Tibial artery (tissue), 4 donors: Measurements from ENCODE around the gene IRX5.

Experiments
- DNase-seq, 2 donors: peaks; one replicate each; pipeline ENCODE4 v3.0.0-alpha.2; 2019
- H3K27ac ChIP-seq, 2 donors: fragments of 200-600 bp; sonication (generic) in 1 of 2; 1 replicate in 1 of 2; 2 replicates in 1 of 2; pipeline ENCODE4 v1.5.1; 2018 to 2019; ENCODE audit warnings: mild to moderate bottlenecking in 1 of 2
- H3K27me3 ChIP-seq, 2 donors: fragments of 200-600 bp; sonication (generic) in 1 of 2; one replicate each; pipeline versions ENCODE4 v1.5.1 to v1.6.0; 2016 to 2019
- H3K36me3 ChIP-seq, 3 donors: fragments of 200-600 bp; sonication (generic) in 2 of 3; one replicate each; pipeline ENCODE4 v1.5.1; 2016 to 2019; ENCODE audit warnings: mild to moderate bottlenecking in 2 of 3
- H3K4me1 ChIP-seq, 4 donors: fragments of 200-600 bp; sonication (generic) in 2 of 4; 1 replicate in 3 of 4; 2 replicates in 1 of 4; pipeline ENCODE4 v1.5.1; 2016 to 2019
- H3K4me3 ChIP-seq, 2 donors: fragments of 200-600 bp; sonication (generic) in 1 of 2; 1 replicate in 1 of 2; 2 replicates in 1 of 2; pipeline ENCODE4 v1.5.1; 2018 to 2019; ENCODE audit warnings: mild to moderate bottlenecking in 2 of 2
- H3K9me3 ChIP-seq, 3 donors: fragments of 200-600 bp; sonication (generic) in 1 of 3; one replicate each; pipeline ENCODE4 v1.5.1; 2016 to 2019
- intact Hi-C: fragments of 100-400 bp; cut with DNase I; formaldehyde crosslinking; loops from one replicate; pipeline ENCODE4 v1.15.0; 2023; ENCODE audit warnings: low total_unique reads
- TF ChIP-seq, protein P1 (sequence below), 2 experiments: fragments of 200-600 bp in 1 of 2; fragments of 450-650 bp in 1 of 2; IDR thresholded peaks; one replicate each; pipeline ENCODE4 v1.5.1; 2017 to 2019; ENCODE audit warnings: antibody characterized with exemption in 2 of 2, mild to moderate bottlenecking in 1 of 2, moderate library complexity in 1 of 2

The IRX5 gene

DNA sequence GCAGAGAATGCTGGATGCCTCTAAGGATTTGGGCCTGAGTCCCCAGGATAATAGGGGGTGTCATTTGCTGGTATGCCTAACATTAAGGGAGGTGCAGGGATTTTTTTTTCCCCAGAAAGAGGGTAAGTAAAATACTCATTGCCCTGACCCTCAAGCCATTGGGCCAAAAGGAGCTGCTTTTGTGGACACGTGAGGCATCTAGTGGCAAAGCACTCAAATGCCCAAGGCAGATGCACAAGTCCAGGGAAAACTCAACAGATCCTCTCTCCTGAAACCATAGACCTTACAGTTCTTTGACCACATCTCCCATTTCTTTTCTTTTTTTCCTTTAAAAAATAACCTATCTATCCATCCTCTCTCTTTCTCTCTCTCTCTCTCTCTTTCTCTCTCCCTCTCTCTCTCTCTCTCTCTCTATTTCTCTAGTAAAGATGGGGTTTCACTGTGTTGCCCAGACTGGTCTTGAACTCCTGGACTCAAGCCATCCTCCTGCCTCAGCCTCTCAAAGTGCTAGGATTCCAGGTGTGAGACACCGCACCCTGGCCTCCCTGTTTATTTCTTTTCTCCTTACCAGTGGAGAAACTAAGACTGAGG lies 11.8 kb downstream of the IRX5 start:
- Histone ChIP-seq H3K4me1 (peaks cover 0 to 11% (median 4%) of the 10 kb centered on the region in 4 donors), H3K9me3 (no peaks in the 10 kb centered on the region), H3K36me3 (no peaks in the 10 kb centered on the region), H3K4me3 (no peak overlapping the region), H3K27me3 (no peaks in the 10 kb centered on the region), H3K27ac (no peak overlapping the region)
- no peak for DNase-seq
- TF ChIP-seq, protein P1, sequence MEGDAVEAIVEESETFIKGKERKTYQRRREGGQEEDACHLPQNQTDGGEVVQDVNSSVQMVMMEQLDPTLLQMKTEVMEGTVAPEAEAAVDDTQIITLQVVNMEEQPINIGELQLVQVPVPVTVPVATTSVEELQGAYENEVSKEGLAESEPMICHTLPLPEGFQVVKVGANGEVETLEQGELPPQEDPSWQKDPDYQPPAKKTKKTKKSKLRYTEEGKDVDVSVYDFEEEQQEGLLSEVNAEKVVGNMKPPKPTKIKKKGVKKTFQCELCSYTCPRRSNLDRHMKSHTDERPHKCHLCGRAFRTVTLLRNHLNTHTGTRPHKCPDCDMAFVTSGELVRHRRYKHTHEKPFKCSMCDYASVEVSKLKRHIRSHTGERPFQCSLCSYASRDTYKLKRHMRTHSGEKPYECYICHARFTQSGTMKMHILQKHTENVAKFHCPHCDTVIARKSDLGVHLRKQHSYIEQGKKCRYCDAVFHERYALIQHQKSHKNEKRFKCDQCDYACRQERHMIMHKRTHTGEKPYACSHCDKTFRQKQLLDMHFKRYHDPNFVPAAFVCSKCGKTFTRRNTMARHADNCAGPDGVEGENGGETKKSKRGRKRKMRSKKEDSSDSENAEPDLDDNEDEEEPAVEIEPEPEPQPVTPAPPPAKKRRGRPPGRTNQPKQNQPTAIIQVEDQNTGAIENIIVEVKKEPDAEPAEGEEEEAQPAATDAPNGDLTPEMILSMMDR (IDR thresholded peaks at IDR 0.05) = peak in 1 of 2 experiments; percentile 25
- intact Hi-C loops = no loop called here

DNA sequence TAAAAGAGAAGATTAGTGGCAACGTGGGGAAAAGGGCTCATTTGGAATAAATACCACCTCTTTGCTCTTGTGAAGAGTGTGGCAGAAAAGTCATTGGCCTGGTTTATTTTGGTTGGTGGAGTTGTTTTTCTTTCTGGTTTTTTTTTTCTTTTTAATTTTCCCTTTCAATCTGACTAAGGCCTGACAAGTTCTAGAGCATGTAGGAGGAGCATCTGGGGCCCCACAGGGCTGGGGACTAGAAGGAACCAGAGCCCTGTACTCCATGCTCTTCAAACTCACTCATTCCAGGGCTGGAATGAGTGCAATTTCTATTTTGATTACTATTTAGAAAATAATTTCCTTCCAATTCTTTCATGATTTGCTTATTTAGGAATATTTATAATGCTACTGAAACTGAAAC lies 13.3 kb downstream of the IRX5 start:
- Histone ChIP-seq H3K4me3 (no peak overlapping the region), H3K27me3 (no peaks in the 10 kb centered on the region), H3K36me3 (no peaks in the 10 kb centered on the region), H3K27ac (no peak overlapping the region), H3K9me3 (no peaks in the 10 kb centered on the region), H3K4me1 (peaks cover 0 to 4% (median 0%) of the 10 kb centered on the region in 4 donors)
- intact Hi-C loops = no loop called here
- DNase-seq = no peak
- TF ChIP-seq, protein P1 (IDR thresholded peaks at IDR 0.05) = no peak

DNA sequence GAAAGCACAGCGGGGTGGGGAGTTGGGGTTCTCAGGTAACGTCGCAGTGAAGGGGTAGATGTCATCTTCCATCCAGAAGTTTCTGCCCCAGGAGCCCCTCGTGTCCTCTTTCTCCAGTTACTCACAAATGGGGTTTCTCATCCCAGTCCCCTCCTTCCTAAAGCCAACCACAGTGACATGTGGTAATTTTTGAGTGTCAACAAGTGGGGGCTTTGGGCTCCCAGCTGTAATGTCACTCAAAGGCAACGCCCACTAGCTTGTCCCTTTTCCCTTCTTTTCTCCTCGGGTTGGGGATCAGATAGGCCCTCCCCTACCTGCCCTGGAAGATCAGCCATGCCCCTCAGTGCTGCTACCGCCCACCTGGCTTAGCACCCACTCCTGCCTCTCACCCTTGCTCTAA lies 14.4 kb downstream of the IRX5 start:
- intact Hi-C loops = no loop called here
- TF ChIP-seq, protein P1 (IDR thresholded peaks at IDR 0.05) = no peak
- no peak for DNase-seq
- peaks cover 0 to 4% (median 0%) of the 10 kb centered on the region in 4 donors for H3K4me1 ChIP-seq
- no peaks in the 10 kb centered on the region for H3K27me3 ChIP-seq
- no peak overlapping the region for H3K27ac ChIP-seq
- no peak overlapping the region for H3K4me3 ChIP-seq
- H3K9me3 ChIP-seq = no peaks in the 10 kb centered on the region
- no peaks in the 10 kb centered on the region for H3K36me3 ChIP-seq

DNA sequence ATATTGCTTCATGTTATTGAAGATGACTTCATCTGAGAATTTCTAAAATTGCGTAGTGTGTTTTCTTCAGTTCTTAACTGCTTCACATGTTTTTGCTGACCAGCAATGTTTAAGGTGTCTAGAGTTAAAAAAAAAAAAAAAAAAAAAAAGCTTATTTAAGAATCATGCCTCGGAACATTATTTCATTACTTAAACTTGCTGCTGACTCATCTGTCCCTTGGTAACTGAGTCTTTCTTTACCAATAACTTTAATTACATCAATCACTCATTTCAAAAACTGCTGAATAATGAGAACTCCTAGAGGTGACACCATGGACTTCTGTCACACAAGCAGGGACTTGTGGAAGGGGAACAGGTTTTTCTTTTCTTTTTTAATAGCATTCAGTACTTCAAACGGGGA lies 16.2 kb downstream of the IRX5 start:
- Histone ChIP-seq H3K27ac (no peak overlapping the region), H3K27me3 (no peaks in the 10 kb centered on the region), H3K4me1 (no peaks in the 10 kb centered on the region), H3K36me3 (no peaks in the 10 kb centered on the region), H3K9me3 (no peaks in the 10 kb centered on the region), H3K4me3 (no peak overlapping the region)
- intact Hi-C loops = no loop called here
- TF ChIP-seq, protein P1 (IDR thresholded peaks at IDR 0.05) = no peak
- DNase-seq = no peak

DNA sequence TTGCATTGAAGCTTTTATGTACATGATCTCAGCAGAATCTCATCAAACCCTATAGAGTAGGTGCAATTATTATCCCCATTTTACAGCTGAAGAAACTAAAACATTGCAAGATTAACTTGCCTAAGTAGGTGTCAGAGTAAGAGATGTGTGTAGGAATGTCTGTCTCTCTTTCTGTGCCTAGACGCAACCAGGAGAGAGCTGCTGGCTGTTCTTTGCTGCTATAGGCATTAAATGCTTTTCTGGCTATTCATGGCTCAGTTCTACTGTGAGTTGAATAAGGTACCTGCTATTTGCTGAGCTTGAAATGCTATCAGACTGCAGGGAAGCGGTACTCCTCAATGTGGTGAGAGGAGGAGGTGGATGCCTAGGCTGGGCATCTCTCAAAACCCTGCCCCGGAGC lies 17.0 kb downstream of the IRX5 start:
- DNase-seq = no peak
- Histone ChIP-seq H3K27ac (no peak overlapping the region), H3K27me3 (no peaks in the 10 kb centered on the region), H3K9me3 (no peaks in the 10 kb centered on the region), H3K4me1 (no peaks in the 10 kb centered on the region), H3K36me3 (no peaks in the 10 kb centered on the region), H3K4me3 (no peak overlapping the region)
- intact Hi-C loops = no loop called here
- TF ChIP-seq, protein P1 (IDR thresholded peaks at IDR 0.05) = no peak

DNA sequence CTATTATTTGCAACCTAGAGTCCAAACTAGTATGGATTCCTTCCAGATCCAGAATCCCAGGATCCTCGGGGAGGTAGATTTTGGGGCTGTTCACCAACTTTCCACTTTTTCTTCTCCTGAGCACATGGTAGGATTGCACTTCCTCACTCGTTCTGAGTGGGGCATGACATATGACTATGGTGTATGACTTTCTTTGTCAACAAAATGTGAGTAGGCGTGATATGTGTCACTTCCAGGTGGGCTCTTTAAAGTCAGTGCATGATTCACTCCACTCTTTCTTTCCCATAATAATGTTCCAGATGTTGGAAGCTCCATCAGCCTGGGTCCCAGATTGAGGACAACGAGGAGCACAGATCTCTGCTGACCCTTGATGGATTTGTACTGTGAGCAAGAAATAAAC lies 21.5 kb downstream of the IRX5 start:
- Histone ChIP-seq H3K36me3 (no peaks in the 10 kb centered on the region), H3K4me3 (no peak overlapping the region), H3K27ac (no peak overlapping the region), H3K4me1 (no peaks in the 10 kb centered on the region), H3K9me3 (no peaks in the 10 kb centered on the region), H3K27me3 (no peaks in the 10 kb centered on the region)
- intact Hi-C loops = no loop called here
- no peak for DNase-seq
- TF ChIP-seq, protein P1 (IDR thresholded peaks at IDR 0.05) = no peak
